Osteocyte (in vitro differentiated cells): Measurements from ENCODE around the gene AQP7. TPM values are rescaled to one million over a fixed set of nuclear protein-coding genes. Genes with fewer than 3 reads are reported as not detected.
"Not testable (repeated sequence)": the region's sequence is repeated elsewhere in the genome, so short reads cannot be mapped to it uniquely, and the experiment has no call there.

Experiments used
- DNase-seq: peaks from one replicate; pipeline ENCODE4 v3.0.0; 2021; ENCODE audit warnings: mixed read lengths; ENCODE audit not compliant: unreplicated experiment; ENCODE audit errors: extremely low spot score
- H3K27ac Mint-ChIP-seq: one replicate; pipeline ENCODE4 v1.8.0; 2021; ENCODE audit warnings: mild to moderate bottlenecking, mixed read lengths; ENCODE audit not compliant: unreplicated experiment
- H3K27me3 Mint-ChIP-seq: one replicate; pipeline ENCODE4 v1.8.0; 2021; ENCODE audit warnings: mixed read lengths; ENCODE audit not compliant: unreplicated experiment
- H3K36me3 Mint-ChIP-seq: one replicate; pipeline ENCODE4 v1.8.0; 2021; ENCODE audit warnings: mixed read lengths; ENCODE audit not compliant: unreplicated experiment
- H3K4me1 Mint-ChIP-seq: one replicate; pipeline ENCODE4 v1.8.0; 2021; ENCODE audit warnings: mixed read lengths; ENCODE audit not compliant: unreplicated experiment
- H3K4me3 Mint-ChIP-seq: one replicate; pipeline ENCODE4 v1.8.0; 2021; ENCODE audit warnings: mild to moderate bottlenecking, moderate library complexity, mixed read lengths; ENCODE audit not compliant: unreplicated experiment
- H3K9me3 Mint-ChIP-seq: one replicate; pipeline ENCODE4 v1.8.0; 2021; ENCODE audit warnings: mixed read lengths; ENCODE audit not compliant: unreplicated experiment
- CTCF ChIP-seq: fragments of 200-600 bp; sonication (generic); IDR thresholded peaks from 2 replicates; pipeline ENCODE4 v1.5.0; 2021; ENCODE audit warnings: antibody characterized with exemption, mild to moderate bottlenecking, moderate library complexity
- long read RNA-seq: library from polyadenylated mRNA; unstranded; transcript quantifications from one replicate; pipeline ENCODE4 v2.0.0, GENCODE V29; 2021
- total RNA-seq: library from RNA; stranded (reverse); gene quantifications from 2 replicates; pipeline ENCODE4 v1.2.1, GENCODE V29; 2021

Gene AQP7
- total RNA-seq, result 0.68 TPM in 1 of 2 replicates, not detected in the other
- long read RNA-seq, result 0 reads

DNA sequence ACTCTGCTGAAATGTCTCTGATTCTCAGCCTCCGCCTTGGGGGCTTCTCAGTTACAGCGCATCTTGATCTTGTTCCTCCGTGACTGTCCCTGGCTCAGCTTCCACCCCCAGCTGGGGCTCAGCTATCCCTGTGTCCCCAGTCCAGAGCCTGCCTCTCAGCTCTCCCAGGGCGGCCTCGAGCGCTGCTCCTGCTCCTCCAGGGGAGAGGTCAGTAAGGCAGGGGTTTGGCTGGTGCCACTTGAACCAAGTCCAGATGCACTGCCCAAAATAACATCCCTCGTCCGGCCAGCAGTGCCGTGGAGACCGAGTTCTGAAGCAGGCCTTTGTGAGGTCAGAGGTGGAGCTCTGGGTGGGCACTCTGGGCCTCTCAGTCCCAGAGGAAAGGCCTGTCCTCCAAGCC lies at the start of gene AQP7:
TSS of gene AQP7 (minus strand) at position 198 of the 400 bp plus-strand sequence. CDS start 1,306 bp downstream, outside the sequence.
- not testable (repeated sequence) for DNase-seq, H3K27ac Mint-ChIP-seq, H3K36me3 Mint-ChIP-seq, H3K4me3 Mint-ChIP-seq, H3K9me3 Mint-ChIP-seq, H3K4me1 Mint-ChIP-seq, H3K27me3 Mint-ChIP-seq

- Mint-ChIP-seq H3K4me1 (peaks cover 19% of the 10 kb centered on the region), H3K9me3 (no peaks in the 10 kb centered on the region), H3K27me3 (no peaks in the 10 kb centered on the region), H3K36me3 (no peaks in the 10 kb centered on the region), H3K4me3 (no peak overlapping the region), H3K27ac (no peak overlapping the region)
- no peak for TF ChIP-seq CTCF
- DNase-seq, result no peak
Observed at GRCh38 chr9:33450621-33451146, 48.3 kb upstream of the AQP7 start.

DNA sequence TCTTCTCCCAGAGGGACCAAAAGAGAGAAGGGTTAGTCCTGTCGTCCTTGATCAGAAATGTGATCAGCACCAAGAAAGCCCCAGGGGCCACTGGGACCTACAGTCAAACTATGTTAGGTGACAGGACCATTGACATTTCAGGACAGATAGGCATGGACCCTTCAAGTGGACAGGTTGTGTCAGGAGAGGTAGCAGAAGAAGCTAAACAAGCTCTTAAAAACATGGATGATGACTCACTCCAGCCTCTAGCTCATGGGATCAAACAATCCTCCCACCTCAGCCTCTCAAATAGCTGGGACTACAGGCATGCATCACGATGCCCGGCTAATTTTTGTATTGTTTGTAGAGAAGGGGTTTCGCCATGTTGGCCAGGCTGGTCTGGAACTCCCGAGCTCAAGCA lies 47.3 kb upstream of the AQP7 start:
- Mint-ChIP-seq H3K4me1 (peaks cover 19% of the 10 kb centered on the region), H3K9me3 (no peaks in the 10 kb centered on the region), H3K36me3 (no peaks in the 10 kb centered on the region), H3K27me3 (no peaks in the 10 kb centered on the region), H3K27ac (no peak overlapping the region), H3K4me3 (no peak overlapping the region)
- no peak for DNase-seq
- TF ChIP-seq CTCF, result no peak

GRCh38 chr9:33447799-33448553 lies 45.6 kb upstream of the AQP7 start:
- H3K27me3 Mint-ChIP-seq, result no peaks in the 10 kb centered on the region
- no peak overlapping the region for H3K27ac Mint-ChIP-seq
- peaks cover 15% of the 10 kb centered on the region for H3K4me1 Mint-ChIP-seq
- no peak for TF ChIP-seq CTCF
- no peaks in the 10 kb centered on the region for H3K9me3 Mint-ChIP-seq
- no peak for DNase-seq
- no peaks in the 10 kb centered on the region for H3K36me3 Mint-ChIP-seq
- H3K4me3 Mint-ChIP-seq, result peak overlapping the region; percentile 62

GRCh38 chr9:33446946-33447798 lies 44.8 kb upstream of the AQP7 start, which contains the start of gene AQP3:
Gene AQP3 (minus strand): TSS chr9:33447593. CDS start chr9:33447530, 63 bp downstream.
- H3K4me3 Mint-ChIP-seq, result peak within 1 kb of the TSS; percentile 75
- H3K36me3 Mint-ChIP-seq, result no peaks in the 10 kb centered on the region
- DNase-seq, result peak; percentile 86
- peaks cover 10% of the 10 kb centered on the region for H3K4me1 Mint-ChIP-seq
- H3K9me3 Mint-ChIP-seq, result no peaks in the 10 kb centered on the region
- no peaks in the 10 kb centered on the region for H3K27me3 Mint-ChIP-seq
- H3K27ac Mint-ChIP-seq, result no peak within 1 kb of the TSS
- peak; percentile 39 for TF ChIP-seq CTCF
